ENCODE measurements around the gene LSS. TPM values are rescaled to one million over a fixed set of nuclear protein-coding genes. Genes with fewer than 3 reads are reported as not detected.
A peak's percentile ranks its signal among the peaks of the same experiment; 100 is the strongest.
"Not testable (repeated sequence)": the region's sequence is repeated elsewhere in the genome, so short reads cannot be mapped to it uniquely, and the experiment has no call there.

The LSS gene
- total RNA-seq, 1 donor from 2014 or later: 92.0 TPM

DNA sequence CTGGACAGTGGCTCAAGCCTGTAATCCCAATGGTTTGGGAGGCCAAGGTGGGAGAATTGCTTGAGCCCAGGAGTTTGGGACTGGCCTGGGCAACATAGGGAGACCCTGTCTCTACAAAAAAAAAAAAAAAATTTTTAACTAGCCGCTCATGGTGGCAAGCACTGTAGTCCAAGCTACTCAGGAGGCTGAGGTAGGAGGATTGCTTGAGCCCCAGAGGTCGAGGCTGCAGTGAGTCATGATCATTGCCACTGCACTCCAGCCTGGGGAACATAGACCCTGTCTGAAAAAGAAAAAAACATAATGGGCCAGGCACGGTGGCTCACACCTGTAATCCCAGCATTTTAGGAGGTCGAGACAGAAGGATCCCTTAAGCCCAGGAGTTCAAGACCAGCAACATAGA, 49.6 kb downstream of the LSS start:
- Mint-ChIP-seq H3K27me3 (ENCODE audit: unreplicated experiment) (peaks cover 2% of the 10 kb centered on the region), H3K4me3 (ENCODE audit: unreplicated experiment) (no peak overlapping the region)

GRCh38 chr21:46176443-46177129, 52.0 kb downstream of the LSS start:
- not testable (repeated sequence) for H3K4me3 Mint-ChIP-seq (ENCODE audit: unreplicated experiment); H3K4me1 Mint-ChIP-seq (ENCODE audit: unreplicated experiment); DNase-seq (ENCODE audit: extremely low spot score, unreplicated experiment); H3K27ac Mint-ChIP-seq (ENCODE audit: unreplicated experiment); H3K27me3 Mint-ChIP-seq (ENCODE audit: unreplicated experiment)
- Mint-ChIP-seq H3K9me3 (ENCODE audit: unreplicated experiment) (peaks cover 28% of the 10 kb centered on the region), H3K36me3 (ENCODE audit: unreplicated experiment) (peaks cover 17% of the 10 kb centered on the region)

More for the DNA sequence above, 49.6 kb downstream of the LSS start:
- Mint-ChIP-seq H3K27ac (ENCODE audit: unreplicated experiment) (no peak overlapping the region), H3K4me1 (ENCODE audit: unreplicated experiment) (peaks cover 6% of the 10 kb centered on the region), H3K9me3 (ENCODE audit: unreplicated experiment) (peaks cover 28% of the 10 kb centered on the region), H3K36me3 (ENCODE audit: unreplicated experiment) (peaks cover 15% of the 10 kb centered on the region)
- no peak for DNase-seq (ENCODE audit: extremely low spot score, unreplicated experiment)
- TF ChIP-seq CTCF (IDR thresholded peaks at IDR 0.05): no peak

DNA sequence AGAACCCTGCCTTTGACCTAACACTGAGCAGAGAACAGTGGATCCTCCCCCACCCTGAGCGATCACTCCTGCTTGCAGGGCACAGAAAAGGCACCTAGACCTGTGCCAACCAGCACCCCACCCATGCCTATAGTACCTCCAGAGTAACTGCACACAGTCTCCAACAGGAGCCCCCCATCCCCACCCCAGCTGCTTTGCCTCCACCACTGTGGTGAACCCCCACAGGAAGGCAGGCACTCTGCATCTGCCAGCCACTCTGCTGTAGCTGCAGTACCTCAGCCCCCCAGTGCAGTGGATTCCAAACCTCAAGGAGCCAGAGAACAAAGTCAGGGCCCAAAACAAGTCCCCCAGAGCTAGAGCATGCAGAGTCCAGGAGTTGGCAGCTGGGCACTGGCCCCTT, 55.0 kb downstream of the LSS start:
- Mint-ChIP-seq H3K27me3 (ENCODE audit: unreplicated experiment) (peaks cover 2% of the 10 kb centered on the region), H3K4me1 (ENCODE audit: unreplicated experiment) (no peaks in the 10 kb centered on the region), H3K36me3 (ENCODE audit: unreplicated experiment) (peaks cover 14% of the 10 kb centered on the region), H3K4me3 (ENCODE audit: unreplicated experiment) (no peak overlapping the region), H3K27ac (ENCODE audit: unreplicated experiment) (no peak overlapping the region), H3K9me3 (ENCODE audit: unreplicated experiment) (peaks cover 28% of the 10 kb centered on the region)
- TF ChIP-seq CTCF (IDR thresholded peaks at IDR 0.05): no peak
- no peak for DNase-seq (ENCODE audit: extremely low spot score, unreplicated experiment)

- DNase-seq (ENCODE audit: extremely low spot score, unreplicated experiment): peak; percentile 80
- H3K27me3 Mint-ChIP-seq (ENCODE audit: unreplicated experiment): peaks cover 2% of the 10 kb centered on the region
- no peak for TF ChIP-seq CTCF (IDR thresholded peaks at IDR 0.05)
- H3K27ac Mint-ChIP-seq (ENCODE audit: unreplicated experiment): no peak overlapping the region
- H3K4me1 Mint-ChIP-seq (ENCODE audit: unreplicated experiment): no peaks in the 10 kb centered on the region
- peaks cover 14% of the 10 kb centered on the region for H3K36me3 Mint-ChIP-seq (ENCODE audit: unreplicated experiment)
- peaks cover 28% of the 10 kb centered on the region for H3K9me3 Mint-ChIP-seq (ENCODE audit: unreplicated experiment)
- no peak overlapping the region for H3K4me3 Mint-ChIP-seq (ENCODE audit: unreplicated experiment)
These were observed 55.6 kb downstream of the LSS start for GRCh38 chr21:46172863-46173528.

DNA sequence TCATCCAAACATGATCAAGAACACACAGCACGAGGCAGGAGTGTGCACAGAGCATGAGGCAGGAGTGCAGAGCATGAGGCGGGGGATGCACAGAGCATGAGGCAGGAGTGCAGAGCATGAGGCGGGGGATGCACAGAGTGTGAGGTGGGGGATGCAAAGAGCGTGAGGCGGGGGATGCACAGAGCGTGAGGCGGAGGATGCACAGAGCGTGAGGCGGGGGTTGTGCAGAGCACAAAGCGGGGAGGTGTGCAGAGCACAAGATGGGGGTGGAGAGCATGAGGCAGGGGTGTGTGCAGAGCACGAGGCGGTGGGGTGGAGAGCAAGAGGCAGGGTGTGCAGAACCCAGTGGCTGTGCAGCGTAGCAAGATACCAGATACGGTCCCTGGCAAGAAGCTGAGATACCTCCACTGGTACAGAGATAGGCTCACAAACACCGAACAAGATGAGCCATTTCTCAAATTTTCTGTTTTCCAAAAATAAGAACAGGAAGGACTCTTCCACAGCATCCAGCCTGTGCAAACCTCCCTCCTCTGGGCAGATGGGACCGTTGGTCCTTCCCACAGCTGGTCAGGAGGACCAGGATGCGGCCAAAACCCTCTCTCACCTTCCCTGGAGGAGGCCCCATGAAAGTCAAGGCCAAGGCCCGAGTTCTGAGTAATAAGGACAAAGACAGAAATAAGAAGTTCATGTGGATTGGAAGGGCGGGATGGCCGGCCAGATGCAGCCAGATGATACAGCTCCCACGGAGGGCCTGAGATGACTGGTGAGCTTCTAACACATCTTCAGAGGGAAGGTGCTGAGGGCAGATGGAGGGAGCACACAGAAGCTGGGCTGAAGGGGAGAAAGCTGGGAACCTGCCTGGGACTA, 56.3 kb downstream of the LSS start:
- TF ChIP-seq CTCF (IDR thresholded peaks at IDR 0.05): no peak
- Mint-ChIP-seq H3K27ac (ENCODE audit: unreplicated experiment) (no peak overlapping the region), H3K9me3 (ENCODE audit: unreplicated experiment) (peaks cover 23% of the 10 kb centered on the region), H3K4me1 (ENCODE audit: unreplicated experiment) (no peaks in the 10 kb centered on the region), H3K36me3 (ENCODE audit: unreplicated experiment) (peaks cover 16% of the 10 kb centered on the region), H3K27me3 (ENCODE audit: unreplicated experiment) (peaks cover 2% of the 10 kb centered on the region), H3K4me3 (ENCODE audit: unreplicated experiment) (no peak overlapping the region)
- peak; percentile 57 for DNase-seq (ENCODE audit: extremely low spot score, unreplicated experiment)
